HG03354 (cell line): ENCODE measurements around the gene TMEM248.
"Not testable (repeated sequence)": the region's sequence is repeated elsewhere in the genome, so short reads cannot be mapped to it uniquely, and the experiment has no call there.

Experiments used
- ATAC-seq: cut with Tn5 transposase; IDR thresholded peaks from one replicate; pipeline ENCODE4 v1.9.1; 2021; ENCODE audit warnings: mild to moderate bottlenecking; ENCODE audit not compliant: unreplicated experiment, poor library complexity, severe bottlenecking

Gene TMEM248

GRCh38 chr7:66905689-66906088, 15.3 kb upstream of the TMEM248 start:
- ATAC-seq: no peak

- ATAC-seq: no peak
These were observed 13.3 kb upstream of the TMEM248 start for GRCh38 chr7:66907731-66908130.

GRCh38 chr7:66908598-66908997, 12.4 kb upstream of the TMEM248 start:
- not testable (repeated sequence) for ATAC-seq

GRCh38 chr7:66910789-66911188, 10.2 kb upstream of the TMEM248 start:
- ATAC-seq: no peak

GRCh38 chr7:66911191-66911590, 9.8 kb upstream of the TMEM248 start:
- ATAC-seq: not testable (repeated sequence)

- no peak for ATAC-seq
These were observed 8.8 kb upstream of the TMEM248 start for GRCh38 chr7:66912195-66912594.

- no peak for ATAC-seq
These were observed 7.6 kb upstream of the TMEM248 start for GRCh38 chr7:66913118-66914037.

- ATAC-seq: not testable (repeated sequence)
These were observed 3.1 kb upstream of the TMEM248 start for GRCh38 chr7:66917904-66918303.

- ATAC-seq: no peak
These were observed 1.7 kb upstream of the TMEM248 start for GRCh38 chr7:66919304-66919703.

- ATAC-seq: no peak
These were observed 1.3 kb upstream of the TMEM248 start for GRCh38 chr7:66919704-66920103.

GRCh38 chr7:66920256-66920655, 769 bp upstream of the TMEM248 start:
- ATAC-seq: no peak

GRCh38 chr7:66921396-66921917, 432 bp downstream of the TMEM248 start:
- peak; percentile 44 for ATAC-seq

- ATAC-seq: peak; percentile 37
These were observed 977 bp downstream of the TMEM248 start for GRCh38 chr7:66921918-66922486.

- no peak for ATAC-seq
These were observed 4.2 kb downstream of the TMEM248 start for GRCh38 chr7:66925255-66925654.

- ATAC-seq: no peak
These were observed 6.4 kb downstream of the TMEM248 start for GRCh38 chr7:66927348-66927948.

GRCh38 chr7:66928388-66928787, 7.4 kb downstream of the TMEM248 start:
- ATAC-seq: no peak

- ATAC-seq: no peak
These were observed 8.1 kb downstream of the TMEM248 start for GRCh38 chr7:66929165-66929564.

GRCh38 chr7:66929935-66930334, 8.9 kb downstream of the TMEM248 start:
- no peak for ATAC-seq

- no peak for ATAC-seq
These were observed 9.3 kb downstream of the TMEM248 start for GRCh38 chr7:66930341-66930740.

- no peak for ATAC-seq
These were observed 12.4 kb downstream of the TMEM248 start for GRCh38 chr7:66933469-66933868.

- ATAC-seq: no peak
These were observed 16.9 kb downstream of the TMEM248 start for GRCh38 chr7:66937940-66938339.
